SKM-1 (cell line): ENCODE results near the gene IFT43.

Experiments
- DNase-seq: peaks from one replicate; lab custom pipeline; 2025; ENCODE audit not compliant: unreplicated experiment; lab: John Stamatoyannopoulos, UW

IFT43 gene

GRCh38 chr14:76067536-76067935 lies 82.0 kb downstream of the IFT43 start:
- DNase-seq = no peak

- no peak for DNase-seq
Observed at GRCh38 chr14:76073717-76074116, 88.2 kb downstream of the IFT43 start.

GRCh38 chr14:76077340-76077739 lies 91.8 kb downstream of the IFT43 start:
- no peak for DNase-seq

GRCh38 chr14:76078501-76078900 lies 92.9 kb downstream of the IFT43 start:
- no peak for DNase-seq

GRCh38 chr14:76080025-76080424 lies 94.5 kb downstream of the IFT43 start:
- no peak for DNase-seq

- no peak for DNase-seq
Observed at GRCh38 chr14:76080471-76080870, 94.9 kb downstream of the IFT43 start.

GRCh38 chr14:76081642-76082041 lies 96.1 kb downstream of the IFT43 start:
- no peak for DNase-seq

GRCh38 chr14:76083796-76084765 lies 98.5 kb downstream of the IFT43 start:
- no peak for DNase-seq

- DNase-seq = no peak
Observed at GRCh38 chr14:76085358-76085757, 99.8 kb downstream of the IFT43 start.

GRCh38 chr14:76086636-76087035 lies 101.1 kb downstream of the IFT43 start:
- DNase-seq = no peak

GRCh38 chr14:76088326-76088725 lies 102.8 kb downstream of the IFT43 start:
- DNase-seq = no peak

- no peak for DNase-seq
Observed at GRCh38 chr14:76088771-76089571, 103.4 kb downstream of the IFT43 start.

- no peak for DNase-seq
Observed at GRCh38 chr14:76089575-76089974, 104.0 kb downstream of the IFT43 start.

- no peak for DNase-seq
Observed at GRCh38 chr14:76090616-76091391, 105.2 kb downstream of the IFT43 start.

- no peak for DNase-seq
Observed at GRCh38 chr14:76093077-76093476, 107.5 kb downstream of the IFT43 start.

- DNase-seq = no peak
Observed at GRCh38 chr14:76096257-76096656, 110.7 kb downstream of the IFT43 start.

- DNase-seq = no peak
Observed at GRCh38 chr14:76097547-76097946, 112.0 kb downstream of the IFT43 start.

- no peak for DNase-seq
Observed at GRCh38 chr14:76098047-76098446, 112.5 kb downstream of the IFT43 start.

- no peak for DNase-seq
Observed at GRCh38 chr14:76098916-76099675, 113.5 kb downstream of the IFT43 start.

- DNase-seq = no peak
Observed at GRCh38 chr14:76100236-76100635, 114.7 kb downstream of the IFT43 start.
